ENCODE results near the gene HTT. TPM values are rescaled to one million over a fixed set of nuclear protein-coding genes. Genes with fewer than 3 reads are reported as not detected.

The HTT gene
- polyA plus RNA-seq, 2 of the 4 experiments (the other 2 are of a cell fraction) = 14.5 to 16.9 TPM

- H3K4me2 ChIP-seq = no peak overlapping the region
- DNase-seq (ENCODE audit: low read depth in 1 of 2, low spot score in 1 of 2) (no peak), ATAC-seq (no peak), FAIRE-seq (no peak)
- H3K27ac ChIP-seq = 0 out of 6 replicates have a peak overlapping the region, but pooled peaks of 1 of the 2 experiments have one; percentile 10
- WGBS (ENCODE audit: missing lambda C conversion rate) = 96% methylated on average over 4 of the region's 4 CpGs
- ChIA-PET CTCF (interaction anchor here (1.1 to 4.6 kb wide), 6 partner anchors 12 to 288 kb away, joined by 3 to 27 read pairs (median 5); no protein-coding TSS in a partner anchor), POLR2A (no interaction called here)
- no peaks in the 10 kb centered on the region for H3K9me3 ChIP-seq
- H3K4me3 ChIP-seq = no peak overlapping the region
- TF ChIP-seq EP300 (IDR thresholded peaks at IDR 0.05) = no peak
- H3K4me1 ChIP-seq = no peaks in the 10 kb centered on the region
These were observed 117.7 kb downstream of the HTT start for GRCh38 chr4:3192188-3192587.

- H3K4me1 ChIP-seq = no peaks in the 10 kb centered on the region
- ChIA-PET POLR2A (no interaction called here), CTCF (interaction anchor here (0.9 to 4.6 kb wide), 9 partner anchors 11 to 288 kb away, joined by 3 to 27 read pairs (median 3); no protein-coding TSS in a partner anchor)
- 97% methylated on average over 12 of the region's 12 CpGs for WGBS (ENCODE audit: missing lambda C conversion rate)
- H3K4me2 ChIP-seq = no peak overlapping the region
- H3K9me3 ChIP-seq = no peaks in the 10 kb centered on the region
- H3K27ac ChIP-seq = no peak overlapping the region
- ATAC-seq = no peak
- FAIRE-seq = no peak
- H3K4me3 ChIP-seq = no peak overlapping the region
- DNase-seq (ENCODE audit: low read depth in 1 of 2, low spot score in 1 of 2) = no peak
- TF ChIP-seq EHMT2 (IDR thresholded peaks at IDR 0.05; ENCODE audit: low read depth) (no peak), EP300 (IDR thresholded peaks at IDR 0.05) (no peak), FOSB (CRISPR knock-in tag; IDR thresholded peaks at IDR 0.05) (no peak), ZC3H11A (IDR thresholded peaks at IDR 0.05) (no peak), RFX5 (IDR thresholded peaks at IDR 0.05) (no peak), HOXB13 (CRISPR knock-in tag; IDR thresholded peaks at IDR 0.05; ENCODE audit: low read depth) (no peak), ESRRA (IDR thresholded peaks at IDR 0.05; ENCODE audit: borderline replicate concordance, low read length) (no peak), MAZ (IDR thresholded peaks at IDR 0.05; ENCODE audit: borderline replicate concordance, low read depth, low read length) (no peak), MAFK (IDR thresholded peaks at IDR 0.05; ENCODE audit: partially characterized antibody) (no peak), RCOR1 (IDR thresholded peaks at IDR 0.05; ENCODE audit: low read depth, low read length) (no peak), FOSL2 (IDR thresholded peaks at IDR 0.05) (no peak), FOSL2 (CRISPR knock-in tag; IDR thresholded peaks at IDR 0.05) (no peak), ZFP36 (IDR thresholded peaks at IDR 0.05; ENCODE audit: borderline replicate concordance, partially characterized antibody) (no peak), TP53 (CRISPR knock-in tag; IDR thresholded peaks at IDR 0.05) (no peak), SREBF2 (IDR thresholded peaks at IDR 0.05) (no peak), TFCP2L1 (CRISPR knock-in tag; IDR thresholded peaks at IDR 0.05) (no peak), RNF2 (IDR thresholded peaks at IDR 0.05; ENCODE audit: borderline replicate concordance, low read depth) (no peak)
- TF ChIP-seq, protein P1, sequence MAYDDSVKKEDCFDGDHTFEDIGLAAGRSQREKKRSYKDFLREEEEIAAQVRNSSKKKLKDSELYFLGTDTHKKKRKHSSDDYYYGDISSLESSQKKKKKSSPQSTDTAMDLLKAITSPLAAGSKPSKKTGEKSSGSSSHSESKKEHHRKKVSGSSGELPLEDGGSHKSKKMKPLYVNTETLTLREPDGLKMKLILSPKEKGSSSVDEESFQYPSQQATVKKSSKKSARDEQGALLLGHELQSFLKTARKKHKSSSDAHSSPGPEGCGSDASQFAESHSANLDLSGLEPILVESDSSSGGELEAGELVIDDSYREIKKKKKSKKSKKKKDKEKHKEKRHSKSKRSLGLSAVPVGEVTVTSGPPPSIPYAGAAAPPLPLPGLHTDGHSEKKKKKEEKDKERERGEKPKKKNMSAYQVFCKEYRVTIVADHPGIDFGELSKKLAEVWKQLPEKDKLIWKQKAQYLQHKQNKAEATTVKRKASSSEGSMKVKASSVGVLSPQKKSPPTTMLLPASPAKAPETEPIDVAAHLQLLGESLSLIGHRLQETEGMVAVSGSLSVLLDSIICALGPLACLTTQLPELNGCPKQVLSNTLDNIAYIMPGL (CRISPR knock-in tag; IDR thresholded peaks at IDR 0.05; ENCODE audit: borderline replicate concordance) = no peak
- TF ChIP-seq, protein P2, sequence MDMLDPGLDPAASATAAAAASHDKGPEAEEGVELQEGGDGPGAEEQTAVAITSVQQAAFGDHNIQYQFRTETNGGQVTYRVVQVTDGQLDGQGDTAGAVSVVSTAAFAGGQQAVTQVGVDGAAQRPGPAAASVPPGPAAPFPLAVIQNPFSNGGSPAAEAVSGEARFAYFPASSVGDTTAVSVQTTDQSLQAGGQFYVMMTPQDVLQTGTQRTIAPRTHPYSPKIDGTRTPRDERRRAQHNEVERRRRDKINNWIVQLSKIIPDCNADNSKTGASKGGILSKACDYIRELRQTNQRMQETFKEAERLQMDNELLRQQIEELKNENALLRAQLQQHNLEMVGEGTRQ (IDR thresholded peaks at IDR 0.05) = no peak
- TF ChIP-seq, protein P3, sequence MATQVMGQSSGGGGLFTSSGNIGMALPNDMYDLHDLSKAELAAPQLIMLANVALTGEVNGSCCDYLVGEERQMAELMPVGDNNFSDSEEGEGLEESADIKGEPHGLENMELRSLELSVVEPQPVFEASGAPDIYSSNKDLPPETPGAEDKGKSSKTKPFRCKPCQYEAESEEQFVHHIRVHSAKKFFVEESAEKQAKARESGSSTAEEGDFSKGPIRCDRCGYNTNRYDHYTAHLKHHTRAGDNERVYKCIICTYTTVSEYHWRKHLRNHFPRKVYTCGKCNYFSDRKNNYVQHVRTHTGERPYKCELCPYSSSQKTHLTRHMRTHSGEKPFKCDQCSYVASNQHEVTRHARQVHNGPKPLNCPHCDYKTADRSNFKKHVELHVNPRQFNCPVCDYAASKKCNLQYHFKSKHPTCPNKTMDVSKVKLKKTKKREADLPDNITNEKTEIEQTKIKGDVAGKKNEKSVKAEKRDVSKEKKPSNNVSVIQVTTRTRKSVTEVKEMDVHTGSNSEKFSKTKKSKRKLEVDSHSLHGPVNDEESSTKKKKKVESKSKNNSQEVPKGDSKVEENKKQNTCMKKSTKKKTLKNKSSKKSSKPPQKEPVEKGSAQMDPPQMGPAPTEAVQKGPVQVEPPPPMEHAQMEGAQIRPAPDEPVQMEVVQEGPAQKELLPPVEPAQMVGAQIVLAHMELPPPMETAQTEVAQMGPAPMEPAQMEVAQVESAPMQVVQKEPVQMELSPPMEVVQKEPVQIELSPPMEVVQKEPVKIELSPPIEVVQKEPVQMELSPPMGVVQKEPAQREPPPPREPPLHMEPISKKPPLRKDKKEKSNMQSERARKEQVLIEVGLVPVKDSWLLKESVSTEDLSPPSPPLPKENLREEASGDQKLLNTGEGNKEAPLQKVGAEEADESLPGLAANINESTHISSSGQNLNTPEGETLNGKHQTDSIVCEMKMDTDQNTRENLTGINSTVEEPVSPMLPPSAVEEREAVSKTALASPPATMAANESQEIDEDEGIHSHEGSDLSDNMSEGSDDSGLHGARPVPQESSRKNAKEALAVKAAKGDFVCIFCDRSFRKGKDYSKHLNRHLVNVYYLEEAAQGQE (IDR thresholded peaks at IDR 0.05) = no peak
- TF ChIP-seq, protein P4, sequence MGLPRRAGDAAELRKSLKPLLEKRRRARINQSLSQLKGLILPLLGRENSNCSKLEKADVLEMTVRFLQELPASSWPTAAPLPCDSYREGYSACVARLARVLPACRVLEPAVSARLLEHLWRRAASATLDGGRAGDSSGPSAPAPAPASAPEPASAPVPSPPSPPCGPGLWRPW (IDR thresholded peaks at IDR 0.05) = no peak
These were observed 118.3 kb downstream of the HTT start for GRCh38 chr4:3192827-3193226.
